H1 (cell line): ENCODE measurements around the gene ZNF516. TPM values are rescaled to one million over a fixed set of nuclear protein-coding genes. Genes with fewer than 3 reads are reported as not detected.

Source experiments
- CBX5 ChIP-seq: fragments of 300-800, 300-1000 bp; sonication (generic); IDR thresholded peaks from 2 replicates; pipeline ENCODE4 v1.7.1; 2016; ENCODE audit warnings: antibody characterized with exemption, low read length, low read depth
- RAD21 ChIP-seq, 2 experiments: IDR thresholded peaks in 1 of 2; conservative IDR thresholded peaks in 1 of 2; 2 replicates each; pipeline ENCODE4 v1.6.1; 2011; ENCODE audit warnings: low read depth in 2 of 2, low read length in 2 of 2, improper control_type of control experiment in 1 of 2, inconsistent platforms in 1 of 2, mild to moderate bottlenecking in 1 of 2, moderate library complexity in 1 of 2
- polyA plus RNA-seq, 7 experiments: library from polyadenylated mRNA; depleted of rRNA in 3 of 7; stranded (reverse) in 5 of 7; unstranded in 2 of 7; fragments of >200 nt in 5 of 7; fragments of 200-250 nt in 2 of 7; gene quantifications; 1 replicate in 5 of 7; 2 replicates in 1 of 7; 4 replicates in 1 of 7; pipeline versions ENCODE4 v1.2.1 to v1.2.3, GENCODE V29; 2011 to 2013; ENCODE audit warnings: missing spikeins in 2 of 7, mixed read lengths in 2 of 7
- total RNA-seq: library from RNA; stranded (reverse); fragmentation: NEBNext Ultra II Directional; extraction: Animal tissue kit (Norgen Biotek cat#: 25700); gene quantifications from 2 replicates; pipeline ENCODE4 v1.2.1, GENCODE V29; 2021

ZNF516 gene
- total and polyA plus RNA-seq, 2 of the 8 experiments (the other 6 are each of a cell fraction or from before 2014, with no cell fraction given) = 7.3 to 17.0 TPM

GRCh38 chr18:76459687-76460350, 35.2 kb downstream of the ZNF516 start (continued):
- TF ChIP-seq RAD21 (IDR thresholded peaks at IDR 0.05 in 1 of 2, conservative IDR thresholded peaks at IDR 0.05 in 1 of 2; ENCODE audit: low read depth in 2 of 2, low read length in 2 of 2) = no peak
- TF ChIP-seq CBX5 = no peak
